AG10803 (cell line): ENCODE results near the gene RAMP3.
"Not testable (repeated sequence)": the region's sequence is repeated elsewhere in the genome, so short reads cannot be mapped to it uniquely, and the experiment has no call there.

Experiments
- DNase-seq: peaks from one replicate; pipeline ENCODE4 v3.0.0; 2010; ENCODE audit warnings: low read depth
- H3K4me3 ChIP-seq: 2 replicates; pipeline ENCODE4 v1.5.1; 2011; ENCODE audit warnings: mild to moderate bottlenecking, low read length, control low read depth
- TF ChIP-seq, protein P1 (sequence below): conservative IDR thresholded peaks from 2 replicates; pipeline ENCODE4 v1.5.1; 2011; ENCODE audit warnings: mild to moderate bottlenecking, low read length, control low read depth, inconsistent platforms

RAMP3 gene

GRCh38 chr7:45197461-45197860 is 39.9 kb downstream of the RAMP3 start:
- H3K4me3 ChIP-seq = no peak overlapping the region
- DNase-seq = no peak
- TF ChIP-seq, protein P1, sequence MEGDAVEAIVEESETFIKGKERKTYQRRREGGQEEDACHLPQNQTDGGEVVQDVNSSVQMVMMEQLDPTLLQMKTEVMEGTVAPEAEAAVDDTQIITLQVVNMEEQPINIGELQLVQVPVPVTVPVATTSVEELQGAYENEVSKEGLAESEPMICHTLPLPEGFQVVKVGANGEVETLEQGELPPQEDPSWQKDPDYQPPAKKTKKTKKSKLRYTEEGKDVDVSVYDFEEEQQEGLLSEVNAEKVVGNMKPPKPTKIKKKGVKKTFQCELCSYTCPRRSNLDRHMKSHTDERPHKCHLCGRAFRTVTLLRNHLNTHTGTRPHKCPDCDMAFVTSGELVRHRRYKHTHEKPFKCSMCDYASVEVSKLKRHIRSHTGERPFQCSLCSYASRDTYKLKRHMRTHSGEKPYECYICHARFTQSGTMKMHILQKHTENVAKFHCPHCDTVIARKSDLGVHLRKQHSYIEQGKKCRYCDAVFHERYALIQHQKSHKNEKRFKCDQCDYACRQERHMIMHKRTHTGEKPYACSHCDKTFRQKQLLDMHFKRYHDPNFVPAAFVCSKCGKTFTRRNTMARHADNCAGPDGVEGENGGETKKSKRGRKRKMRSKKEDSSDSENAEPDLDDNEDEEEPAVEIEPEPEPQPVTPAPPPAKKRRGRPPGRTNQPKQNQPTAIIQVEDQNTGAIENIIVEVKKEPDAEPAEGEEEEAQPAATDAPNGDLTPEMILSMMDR = no peak

DNA sequence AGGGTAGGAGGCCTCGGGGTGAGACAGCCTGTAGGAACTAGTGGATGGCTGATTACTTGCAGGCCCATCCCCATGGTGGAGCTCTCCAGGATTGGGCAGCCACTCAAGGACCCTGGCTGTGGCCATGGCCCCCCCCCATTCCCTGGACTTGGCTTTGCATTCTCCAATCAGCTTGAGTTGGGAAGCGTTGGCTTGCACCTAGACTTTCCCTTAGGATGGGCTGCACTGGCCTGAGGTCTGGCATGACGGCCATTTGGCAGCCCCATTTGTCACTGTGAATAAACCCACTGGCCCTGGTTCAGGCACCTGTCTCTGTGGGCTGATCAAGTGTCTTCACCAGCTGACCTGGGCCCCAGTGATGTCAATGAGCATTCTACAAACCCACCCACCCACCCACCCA is 41.4 kb downstream of the RAMP3 start:
- no peak overlapping the region for H3K4me3 ChIP-seq
- no peak for DNase-seq
- TF ChIP-seq, protein P1 = no peak

- H3K4me3 ChIP-seq = no peak overlapping the region
These were observed 41.9 kb downstream of the RAMP3 start for GRCh38 chr7:45199506-45199905.

GRCh38 chr7:45202625-45203024 is 45.0 kb downstream of the RAMP3 start:
- DNase-seq = no peak
- TF ChIP-seq, protein P1 = no peak
- H3K4me3 ChIP-seq = no peak overlapping the region

More at GRCh38 chr7:45199506-45199905, 41.9 kb downstream of the RAMP3 start:
- TF ChIP-seq, protein P1 = no peak
- no peak for DNase-seq

DNA sequence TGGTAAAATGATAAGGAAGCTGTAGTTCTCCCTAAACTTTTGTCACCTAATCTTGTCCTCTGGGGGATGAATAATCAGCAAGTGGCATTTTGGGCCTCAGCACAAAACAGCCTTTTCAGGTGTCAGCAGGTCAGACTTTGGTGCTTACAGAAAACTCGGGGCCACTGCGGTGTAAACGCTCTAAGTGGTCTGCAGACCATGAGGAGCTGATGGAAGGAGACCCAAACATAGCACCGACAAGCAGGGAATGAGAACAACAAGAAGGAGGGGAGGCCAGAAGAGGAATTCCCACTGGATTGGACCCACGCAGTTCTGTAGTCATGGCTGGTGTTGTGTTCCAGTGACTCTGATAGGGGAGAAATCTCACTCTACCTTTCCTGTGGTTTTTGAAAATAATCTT is 45.4 kb downstream of the RAMP3 start:
- no peak for DNase-seq
- TF ChIP-seq, protein P1 = no peak
- H3K4me3 ChIP-seq = no peak overlapping the region

DNA sequence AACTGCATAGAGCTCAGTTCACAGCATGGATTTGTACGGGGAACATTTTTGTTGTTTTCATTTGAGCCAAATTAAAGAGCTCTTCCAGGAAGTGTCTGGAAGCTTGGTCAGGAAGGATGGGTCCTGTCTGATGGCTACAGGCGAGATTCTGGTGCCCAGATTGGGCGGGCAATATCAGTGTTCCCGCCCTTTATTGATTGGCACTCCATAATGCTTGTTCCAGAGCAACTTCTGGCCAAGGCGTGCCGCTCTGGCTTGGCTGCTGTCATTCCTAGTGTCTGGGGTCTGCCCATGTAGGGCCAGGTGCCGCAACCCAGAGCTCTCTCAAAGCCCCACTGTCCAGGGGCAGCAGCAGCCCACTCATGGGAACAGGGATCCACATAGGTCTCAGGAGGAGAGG is 45.9 kb downstream of the RAMP3 start:
- no peak for DNase-seq
- TF ChIP-seq, protein P1 = no peak
- H3K4me3 ChIP-seq = no peak overlapping the region

DNA sequence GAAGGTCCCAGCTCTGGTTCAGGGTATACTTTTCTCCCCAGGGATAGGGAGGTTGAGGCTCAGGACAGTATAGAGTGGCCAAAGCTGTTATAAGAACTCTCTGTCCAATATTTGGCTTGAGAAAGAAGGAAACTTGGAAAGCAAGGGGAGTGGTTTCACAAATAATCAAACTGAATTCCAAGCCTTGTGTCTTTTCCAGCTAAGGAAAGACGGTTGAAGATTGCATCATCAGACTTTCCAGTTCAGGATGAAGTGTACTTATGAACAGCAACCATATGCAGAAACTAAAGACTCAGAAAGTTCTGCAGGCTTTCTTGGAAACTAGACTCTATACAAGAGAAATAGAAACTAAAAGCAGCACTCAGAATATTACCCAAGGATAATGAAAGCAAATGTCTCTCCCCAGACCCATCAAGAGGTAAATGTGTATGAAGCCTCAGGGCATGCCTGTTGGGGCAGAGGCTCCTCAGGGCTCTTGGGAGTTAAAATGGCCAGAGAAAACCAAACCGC is 46.4 kb downstream of the RAMP3 start:
- TF ChIP-seq, protein P1 = no peak
- H3K4me3 ChIP-seq = peak overlapping the region; percentile 45
- DNase-seq = peak; percentile 71

DNA sequence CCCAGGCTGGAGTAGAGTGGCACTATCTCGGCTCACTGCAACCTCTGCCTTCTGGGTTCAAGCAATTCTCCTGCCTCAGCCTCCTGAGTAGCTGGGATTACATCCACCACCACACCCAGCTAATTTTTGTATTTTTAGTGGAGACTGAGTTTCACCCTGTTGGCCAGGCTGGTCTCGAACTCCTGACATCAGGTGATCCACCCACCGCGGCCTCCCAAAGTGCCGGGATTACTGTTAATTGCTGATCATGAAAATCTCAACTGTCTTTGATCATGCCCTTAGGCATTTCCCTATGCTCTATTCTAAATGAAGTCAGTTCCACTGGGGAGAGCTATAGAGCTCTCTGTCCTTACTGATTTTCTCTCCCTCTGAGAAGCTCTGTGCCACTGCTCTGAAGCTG is 48.7 kb downstream of the RAMP3 start:
- not testable (repeated sequence) for H3K4me3 ChIP-seq, DNase-seq

DNA sequence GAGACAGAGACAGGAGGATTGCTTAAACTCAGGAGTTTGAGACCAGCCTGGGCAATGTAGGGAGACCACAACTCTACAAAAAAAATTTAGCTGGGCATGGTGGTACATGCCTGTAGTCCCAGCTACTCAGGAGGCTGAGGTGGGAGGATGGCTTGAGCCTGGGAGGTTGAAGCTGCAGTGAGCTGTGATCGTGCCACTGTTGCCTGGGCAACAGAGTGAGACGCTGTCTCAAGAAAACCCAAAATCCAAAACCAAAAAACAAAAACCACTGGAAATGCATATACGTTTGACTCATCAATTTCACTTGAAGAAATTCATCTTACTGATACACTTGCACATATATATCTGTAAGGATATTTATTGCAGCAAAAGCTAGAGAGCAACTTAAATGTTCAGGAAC is 52.3 kb downstream of the RAMP3 start:
- DNase-seq, H3K4me3 ChIP-seq: not testable (repeated sequence)
